DOHH2 (cell line): Measurements from ENCODE around the gene RASAL2.

Source experiments
- H3F3A ChIP-seq: fragments of 200-600 bp; sonication (generic), shearing (Covaris generic); 2 replicates; pipeline ENCODE4 v1.6.0; 2016; ENCODE audit warnings: antibody characterized with exemption, mild to moderate bottlenecking; ENCODE audit not compliant: control insufficient read depth, insufficient read depth
- H3K27ac ChIP-seq: fragments of 200-600 bp; sonication (generic); 2 replicates; pipeline ENCODE4 v1.5.1; 2014; ENCODE audit warnings: low read depth, mild to moderate bottlenecking, low read length, moderate library complexity
- H3K27me3 ChIP-seq: fragments of 200-600 bp; sonication (generic); 2 replicates; pipeline ENCODE4 v1.6.1; 2014; ENCODE audit warnings: mild to moderate bottlenecking, low read length, mixed read lengths; ENCODE audit not compliant: control insufficient read depth
- H3K36me3 ChIP-seq: fragments of 200-600 bp; sonication (generic); 2 replicates; pipeline ENCODE4 v1.6.1; 2014; ENCODE audit warnings: mild to moderate bottlenecking, low read length, moderate library complexity, mixed read lengths; ENCODE audit not compliant: control insufficient read depth
- H3K4me1 ChIP-seq: fragments of 200-600 bp; sonication (generic); 2 replicates; pipeline ENCODE4 v1.6.1; 2014; ENCODE audit warnings: mild to moderate bottlenecking, low read length, mixed read lengths; ENCODE audit not compliant: control insufficient read depth
- H3K4me2 ChIP-seq: fragments of 200-600 bp; sonication (generic); 2 replicates; pipeline ENCODE4 v1.6.0; 2014; ENCODE audit warnings: mild to moderate bottlenecking, low read length, moderate library complexity
- H3K4me3 ChIP-seq: fragments of 200-600 bp; sonication (generic); 2 replicates; pipeline ENCODE4 v1.5.1; 2014; ENCODE audit warnings: mild to moderate bottlenecking, low read length, mixed read lengths
- H3K79me2 ChIP-seq: fragments of 200-600 bp; sonication (generic); 2 replicates; pipeline ENCODE4 v1.6.1; 2014; ENCODE audit warnings: mild to moderate bottlenecking, low read length, mixed read lengths; ENCODE audit not compliant: control insufficient read depth
- H3K9me2 ChIP-seq: fragments of 200-600 bp; sonication (generic); replicated peaks from 2 replicates; pipeline ENCODE4 v1.6.1; 2014; ENCODE audit warnings: mild to moderate bottlenecking, low read length, mixed read lengths; ENCODE audit not compliant: control insufficient read depth
- H3K9me3 ChIP-seq: fragments of 200-600 bp; sonication (generic); 2 replicates; pipeline ENCODE4 v1.6.1; 2014; ENCODE audit warnings: antibody characterized with exemption, low read length, mixed read lengths; ENCODE audit not compliant: control insufficient read depth, insufficient read depth
- H4K20me1 ChIP-seq: fragments of 200-600 bp; sonication (generic); 2 replicates; pipeline ENCODE4 v1.6.0; 2014; ENCODE audit warnings: low read depth, mild to moderate bottlenecking, antibody characterized with exemption, low read length, moderate library complexity; ENCODE audit not compliant: control insufficient read depth, insufficient read depth
- CTCF ChIP-seq: fragments of 200-600 bp; sonication (generic); IDR thresholded peaks from one replicate; pipeline ENCODE4 v1.5.1; 2014; ENCODE audit warnings: antibody characterized with exemption, mild to moderate bottlenecking, low read depth, low read length; ENCODE audit not compliant: poor library complexity, severe bottlenecking
- EZH2phosphoT487 ChIP-seq: fragments of 200-600 bp; sonication (generic); IDR thresholded peaks from 2 replicates; pipeline ENCODE4 v1.6.1; 2017; ENCODE audit warnings: borderline replicate concordance, mild to moderate bottlenecking, antibody characterized with exemption, low read length, moderate library complexity, mixed read lengths

Gene RASAL2

GRCh38 chr1:178172939-178173338, 79.0 kb downstream of the RASAL2 start:
- TF ChIP-seq EZH2phosphoT487: no peak
- TF ChIP-seq CTCF: no peak
- Histone ChIP-seq H3K9me3 (no peaks in the 10 kb centered on the region), H3K4me1 (no peaks in the 10 kb centered on the region), H4K20me1 (no peaks in the 10 kb centered on the region), H3K9me2 (no peaks in the 10 kb centered on the region), H3K27ac (no peak overlapping the region), H3F3A (no peaks in the 10 kb centered on the region), H3K79me2 (no peaks in the 10 kb centered on the region), H3K36me3 (no peaks in the 10 kb centered on the region), H3K4me2 (no peak overlapping the region), H3K27me3 (no peaks in the 10 kb centered on the region), H3K4me3 (no peak overlapping the region)

DNA sequence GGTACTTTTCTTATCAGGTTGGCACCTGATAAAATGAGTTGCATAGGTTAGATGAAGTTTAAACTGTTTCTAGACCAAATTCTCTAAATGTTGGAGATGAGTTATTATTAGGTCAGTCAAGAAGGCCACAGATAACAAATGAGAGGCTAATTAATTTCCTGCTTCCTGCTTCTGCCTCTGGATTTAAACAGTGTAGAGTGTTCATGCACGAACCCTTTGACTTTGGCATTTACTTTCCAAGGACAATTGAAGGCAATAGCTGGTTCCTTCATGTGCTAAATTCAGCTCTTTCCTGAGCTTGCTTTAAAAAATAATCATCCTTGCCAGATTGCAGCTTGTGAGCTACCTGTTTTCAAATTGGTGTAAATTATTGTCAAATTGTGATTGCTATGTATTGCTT, 80.6 kb downstream of the RASAL2 start:
- no peaks in the 10 kb centered on the region for H3K27me3 ChIP-seq
- H3K79me2 ChIP-seq: no peaks in the 10 kb centered on the region
- no peak for TF ChIP-seq EZH2phosphoT487
- TF ChIP-seq CTCF: no peak

GRCh38 chr1:178180405-178180804, 86.5 kb downstream of the RASAL2 start:
- Histone ChIP-seq H3K36me3 (no peaks in the 10 kb centered on the region), H3F3A (no peaks in the 10 kb centered on the region), H3K4me2 (no peak overlapping the region), H3K9me3 (no peaks in the 10 kb centered on the region), H3K9me2 (no peaks in the 10 kb centered on the region), H3K4me1 (no peaks in the 10 kb centered on the region), H3K4me3 (no peak overlapping the region), H3K79me2 (no peaks in the 10 kb centered on the region), H3K27me3 (no peaks in the 10 kb centered on the region), H4K20me1 (no peaks in the 10 kb centered on the region), H3K27ac (no peak overlapping the region)
- TF ChIP-seq CTCF: no peak
- TF ChIP-seq EZH2phosphoT487: no peak

More for the DNA sequence above, 80.6 kb downstream of the RASAL2 start:
- Histone ChIP-seq H4K20me1 (no peaks in the 10 kb centered on the region), H3K27ac (no peak overlapping the region), H3K4me1 (no peaks in the 10 kb centered on the region), H3K9me2 (no peaks in the 10 kb centered on the region), H3K4me2 (no peak overlapping the region), H3K36me3 (no peaks in the 10 kb centered on the region), H3K9me3 (no peaks in the 10 kb centered on the region), H3K4me3 (no peak overlapping the region), H3F3A (no peaks in the 10 kb centered on the region)

- H3K27me3 ChIP-seq: peaks cover 4% of the 10 kb centered on the region
- H4K20me1 ChIP-seq: no peaks in the 10 kb centered on the region
- H3K4me2 ChIP-seq: no peak overlapping the region
- no peaks in the 10 kb centered on the region for H3K36me3 ChIP-seq
- no peaks in the 10 kb centered on the region for H3K9me3 ChIP-seq
- H3K4me3 ChIP-seq: no peak overlapping the region
- no peaks in the 10 kb centered on the region for H3F3A ChIP-seq
- no peaks in the 10 kb centered on the region for H3K4me1 ChIP-seq
- no peaks in the 10 kb centered on the region for H3K9me2 ChIP-seq
- no peaks in the 10 kb centered on the region for H3K79me2 ChIP-seq
- no peak for TF ChIP-seq CTCF
- no peak for TF ChIP-seq EZH2phosphoT487
- H3K27ac ChIP-seq: no peak overlapping the region
These were observed 89.9 kb downstream of the RASAL2 start for GRCh38 chr1:178183796-178184195.
